Liver (tissue), 9 donors: Measurements from ENCODE around the gene PLD6. TPM values are rescaled to one million over a fixed set of nuclear protein-coding genes. Genes with fewer than 3 reads are reported as not detected.

ENCODE experiments used
- DNase-seq: peaks from one replicate; pipeline ENCODE4 v3.0.0-alpha.2; 2017; ENCODE audit warnings: low spot score
- H3K27ac ChIP-seq, 2 donors: one replicate each; pipeline ENCODE4 v1.7.0; 2013; ENCODE audit warnings: inconsistent platforms in 2 of 2, low read length in 2 of 2, control low read depth in 1 of 2, low read depth in 1 of 2, mild to moderate bottlenecking in 1 of 2
- H3K27me3 ChIP-seq, 4 donors: one replicate each; pipeline versions ENCODE4 v1.6.1 to v1.7.0; 2013; ENCODE audit warnings: low read length in 3 of 4, inconsistent platforms in 1 of 4, mild to moderate bottlenecking in 1 of 4, moderate library complexity in 1 of 4; ENCODE audit not compliant: control insufficient read depth in 4 of 4, insufficient read depth in 4 of 4
- H3K36me3 ChIP-seq, 4 donors: one replicate each; pipeline versions ENCODE4 v1.6.1 to v1.7.0; 2013; ENCODE audit warnings: low read length in 3 of 4, mild to moderate bottlenecking in 3 of 4, low read depth in 1 of 4, moderate library complexity in 1 of 4; ENCODE audit not compliant: control insufficient read depth in 4 of 4, insufficient read depth in 3 of 4
- H3K4me1 ChIP-seq, 4 donors: one replicate each; pipeline versions ENCODE4 v1.6.1 to v1.7.0; 2013; ENCODE audit warnings: low read length in 3 of 4, mild to moderate bottlenecking in 3 of 4, moderate library complexity in 1 of 4; ENCODE audit not compliant: control insufficient read depth in 4 of 4, insufficient read depth in 4 of 4
- H3K4me3 ChIP-seq, 3 donors: one replicate each; pipeline versions ENCODE4 v1.6.1 to v1.7.0; 2013; ENCODE audit warnings: low read length in 3 of 3, control low read depth in 1 of 3, low read depth in 1 of 3, mild to moderate bottlenecking in 1 of 3
- H3K9ac ChIP-seq, 2 donors: one replicate each; pipeline ENCODE4 v1.7.0; 2013; ENCODE audit warnings: low read length in 2 of 2, mild to moderate bottlenecking in 2 of 2, moderate library complexity in 2 of 2, control low read depth in 1 of 2, low read depth in 1 of 2
- H3K9me3 ChIP-seq, 4 donors: one replicate each; pipeline versions ENCODE4 v1.6.1 to v1.7.0; 2013; ENCODE audit warnings: low read length in 3 of 4; ENCODE audit not compliant: control insufficient read depth in 4 of 4
- EGR1 ChIP-seq, 2 donors: IDR thresholded peaks; 2 replicates each; pipeline ENCODE4 v1.6.1; 2016 to 2018; ENCODE audit warnings: antibody characterized with exemption in 2 of 2, low read depth in 2 of 2
- FOXA1 ChIP-seq: IDR thresholded peaks from 2 replicates; pipeline ENCODE4 v1.6.1; 2016; ENCODE audit warnings: antibody characterized with exemption
- GABPA ChIP-seq, 2 donors: IDR thresholded peaks in 1 of 2; conservative IDR thresholded peaks in 1 of 2; 2 replicates each; pipeline ENCODE4 v1.6.1; 2016; ENCODE audit warnings: antibody characterized with exemption in 2 of 2, mild to moderate bottlenecking in 1 of 2, moderate library complexity in 1 of 2
- HNF4A ChIP-seq, 2 donors: conservative IDR thresholded peaks; 2 replicates each; pipeline ENCODE4 v1.6.1; 2016; ENCODE audit warnings: antibody characterized with exemption in 2 of 2, mild to moderate bottlenecking in 2 of 2
- HNF4G ChIP-seq: IDR thresholded peaks from 2 replicates; pipeline ENCODE4 v1.6.1; 2016; ENCODE audit warnings: antibody characterized with exemption
- NR2F2 ChIP-seq: IDR thresholded peaks from 2 replicates; pipeline ENCODE4 v1.6.1; 2016; ENCODE audit warnings: antibody characterized with exemption
- RAD21 ChIP-seq, 2 donors: IDR thresholded peaks; 2 replicates each; pipeline ENCODE4 v1.6.1; 2016; ENCODE audit warnings: antibody characterized with exemption in 2 of 2, mild to moderate bottlenecking in 2 of 2
- RXRA ChIP-seq, 2 donors: IDR thresholded peaks; 2 replicates each; pipeline ENCODE4 v1.6.1; 2017 to 2018; ENCODE audit warnings: antibody characterized with exemption in 2 of 2, mild to moderate bottlenecking in 1 of 2
- TAF1 ChIP-seq: conservative IDR thresholded peaks from 2 replicates; pipeline ENCODE4 v1.6.1; 2016; ENCODE audit warnings: antibody characterized with exemption, mild to moderate bottlenecking
- YY1 ChIP-seq: IDR thresholded peaks from 2 replicates; pipeline ENCODE4 v1.6.1; 2016; ENCODE audit warnings: antibody characterized with exemption, mild to moderate bottlenecking
- WGBS: extraction: QIAGEN DNeasy Blood & Tissue Kit; methylation state at CpG from one replicate; pipeline ENCODE4 v1.1.7; 2013; 5-methylcytosine and 5-hydroxymethylcytosine counted together
- polyA plus RNA-seq, 2 donors: library from polyadenylated mRNA; stranded (reverse) in 1 of 2; unstranded in 1 of 2; fragments of 200-250 nt in 1 of 2; fragments of >200 nt in 1 of 2; fragmentation: Nextera tagmentation in 1 of 2; extraction: Ambion mirVana in 1 of 2; gene quantifications; one replicate each; pipeline versions ENCODE4 v1.2.1 to v1.2.3, GENCODE V29; 2013 to 2015
- total RNA-seq, 2 donors: library from RNA; depleted of rRNA; stranded (reverse); fragments of >200 nt; gene quantifications; one replicate each; pipeline ENCODE4 v1.2.3, GENCODE V29; 2014
- TF ChIP-seq, protein P1 (sequence below): fragments of 150-350 bp; IDR thresholded peaks from 2 replicates; pipeline ENCODE4 v1.5.1; 2017; ENCODE audit warnings: improper control_type of control experiment, low read depth, low read length; ENCODE audit not compliant: missing input control
- TF ChIP-seq, protein P2 (sequence below): IDR thresholded peaks from 2 replicates; pipeline ENCODE4 v1.6.1; 2016; ENCODE audit warnings: antibody characterized with exemption
- donor health status: healthy.
- donor health status: healthy.
- donor health status: healthy.
- donor health status: healthy.
- donor health status: healthy.

Gene PLD6
- total and polyA plus RNA-seq, 4 donors = 1.2 to 2.3 (median 1.5) TPM

DNA sequence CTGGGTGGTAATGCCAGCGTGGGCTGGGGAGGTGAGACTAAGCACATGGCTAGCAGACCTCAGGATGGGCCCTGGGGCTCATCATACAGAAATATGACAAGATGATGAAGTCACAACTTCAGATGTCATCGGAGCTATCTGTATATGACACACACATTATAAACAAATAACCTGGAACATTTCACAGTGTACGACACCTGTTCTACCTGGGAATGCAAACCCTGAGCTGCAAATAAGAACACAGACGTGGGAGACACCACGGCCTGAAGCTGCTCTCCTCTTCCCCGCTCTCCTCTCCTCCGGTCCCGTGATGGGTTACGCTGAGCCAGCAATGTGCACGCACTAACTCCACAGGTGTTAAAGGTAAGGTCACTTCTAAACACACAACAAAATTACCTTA, 4.9 kb downstream of the PLD6 start:
- TF ChIP-seq HNF4A (conservative IDR thresholded peaks at IDR 0.05) = no peak
- Histone ChIP-seq H3K9me3 (no peaks in the 10 kb centered on the region), H3K27me3 (no peaks in the 10 kb centered on the region), H3K4me3 (no peak overlapping the region), H3K27ac (no peak overlapping the region), H3K4me1 (peaks cover 9 to 28% (median 17%) of the 10 kb centered on the region in 4 donors), H3K9ac (no peak overlapping the region), H3K36me3 (peaks cover 1 to 7% (median 4%) of the 10 kb centered on the region in 4 donors)
- no peak for DNase-seq
- 84% methylated on average over 10 of the region's 10 CpGs for WGBS

DNA sequence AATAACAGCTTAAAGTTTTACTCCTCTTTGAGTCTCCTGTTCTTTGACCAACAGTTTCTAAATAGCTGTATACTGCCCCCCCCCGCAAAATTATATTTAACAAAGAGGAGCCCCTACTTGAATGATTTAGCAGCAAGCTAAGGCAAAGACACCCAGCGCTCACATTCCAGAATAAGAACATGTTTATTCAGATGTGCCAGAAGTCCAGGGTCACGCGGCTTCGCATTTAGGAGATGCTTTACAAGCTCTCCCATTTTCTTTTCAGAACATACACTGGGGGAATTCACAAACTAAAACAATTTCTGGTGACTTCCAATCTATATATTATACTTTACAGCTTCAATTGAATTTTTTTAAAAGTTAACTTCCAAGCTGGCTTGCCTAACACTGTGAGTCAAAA, 5.3 kb downstream of the PLD6 start:
- TF ChIP-seq HNF4A (conservative IDR thresholded peaks at IDR 0.05) = no peak
- peak; percentile 26 for TF ChIP-seq NR2F2
- DNase-seq = no peak
- Histone ChIP-seq H3K4me3 (no peak overlapping the region), H3K36me3 (peaks cover 1 to 7% (median 4%) of the 10 kb centered on the region in 4 donors), H3K4me1 (peaks cover 9 to 24% (median 14%) of the 10 kb centered on the region in 4 donors), H3K27me3 (no peaks in the 10 kb centered on the region), H3K9ac (no peak overlapping the region), H3K9me3 (no peaks in the 10 kb centered on the region), H3K27ac (no peak overlapping the region)
- 86% methylated on average over 5 of the region's 5 CpGs for WGBS

DNA sequence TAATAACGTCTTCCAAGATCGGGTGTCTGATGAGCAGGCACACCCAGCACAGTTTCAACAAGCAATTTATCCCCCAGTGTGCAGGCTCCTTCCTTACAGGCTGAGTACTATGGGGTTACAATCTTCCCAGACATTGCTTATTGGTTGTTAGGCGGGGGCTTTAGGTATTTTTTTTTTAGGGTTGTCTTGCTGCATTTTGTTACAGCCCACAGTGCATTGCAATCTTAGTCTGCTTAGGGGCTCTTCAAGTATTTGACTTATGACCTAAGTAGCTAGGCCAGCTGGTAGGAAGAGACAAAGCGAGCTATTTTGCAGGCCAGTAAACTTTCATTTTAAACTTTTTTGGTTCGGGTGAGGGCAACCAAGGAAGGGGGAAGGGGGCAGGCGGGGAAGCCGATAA, 5.8 kb downstream of the PLD6 start:
- no peak for DNase-seq
- Histone ChIP-seq H3K4me1 (peaks cover 6 to 22% (median 13%) of the 10 kb centered on the region in 4 donors), H3K4me3 (no peak overlapping the region), H3K9me3 (no peaks in the 10 kb centered on the region), H3K36me3 (peaks cover 1 to 7% (median 4%) of the 10 kb centered on the region in 4 donors), H3K27me3 (no peaks in the 10 kb centered on the region), H3K9ac (no peak overlapping the region), H3K27ac (no peak overlapping the region)
- TF ChIP-seq TAF1 = no peak
- TF ChIP-seq RXRA (IDR thresholded peaks at IDR 0.05) = no peak
- TF ChIP-seq EGR1 (IDR thresholded peaks at IDR 0.05; ENCODE audit: low read depth in 2 of 2) = no peak
- TF ChIP-seq, protein P1, sequence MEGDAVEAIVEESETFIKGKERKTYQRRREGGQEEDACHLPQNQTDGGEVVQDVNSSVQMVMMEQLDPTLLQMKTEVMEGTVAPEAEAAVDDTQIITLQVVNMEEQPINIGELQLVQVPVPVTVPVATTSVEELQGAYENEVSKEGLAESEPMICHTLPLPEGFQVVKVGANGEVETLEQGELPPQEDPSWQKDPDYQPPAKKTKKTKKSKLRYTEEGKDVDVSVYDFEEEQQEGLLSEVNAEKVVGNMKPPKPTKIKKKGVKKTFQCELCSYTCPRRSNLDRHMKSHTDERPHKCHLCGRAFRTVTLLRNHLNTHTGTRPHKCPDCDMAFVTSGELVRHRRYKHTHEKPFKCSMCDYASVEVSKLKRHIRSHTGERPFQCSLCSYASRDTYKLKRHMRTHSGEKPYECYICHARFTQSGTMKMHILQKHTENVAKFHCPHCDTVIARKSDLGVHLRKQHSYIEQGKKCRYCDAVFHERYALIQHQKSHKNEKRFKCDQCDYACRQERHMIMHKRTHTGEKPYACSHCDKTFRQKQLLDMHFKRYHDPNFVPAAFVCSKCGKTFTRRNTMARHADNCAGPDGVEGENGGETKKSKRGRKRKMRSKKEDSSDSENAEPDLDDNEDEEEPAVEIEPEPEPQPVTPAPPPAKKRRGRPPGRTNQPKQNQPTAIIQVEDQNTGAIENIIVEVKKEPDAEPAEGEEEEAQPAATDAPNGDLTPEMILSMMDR = no peak
- TF ChIP-seq YY1 = no peak
- no peak for TF ChIP-seq HNF4G
- no peak for TF ChIP-seq FOXA1
- TF ChIP-seq RAD21 (IDR thresholded peaks at IDR 0.05) = no peak
- TF ChIP-seq NR2F2 = no peak
- WGBS = 83% methylated on average over 7 of the region's 7 CpGs

DNA sequence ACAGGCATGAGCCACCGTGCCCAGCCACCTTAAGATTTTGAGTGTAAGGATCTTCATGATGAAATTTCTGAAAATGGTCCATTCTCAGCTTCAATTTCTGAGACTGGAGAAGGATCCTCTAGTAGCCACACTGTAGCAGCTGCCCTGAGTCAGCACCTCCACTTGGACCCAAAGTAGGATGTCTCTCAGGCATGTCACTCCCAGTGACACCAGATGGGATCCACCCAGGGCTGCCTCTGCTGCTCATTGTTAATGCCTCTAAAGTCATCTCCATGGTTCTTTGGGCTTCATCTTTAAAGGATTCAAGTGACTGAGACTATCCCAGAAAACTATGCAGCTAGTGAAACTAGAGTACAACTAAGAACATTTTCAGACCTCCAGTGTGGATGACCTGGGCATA, 7.9 kb downstream of the PLD6 start:
- H3K36me3 ChIP-seq = peaks cover 1 to 7% (median 4%) of the 10 kb centered on the region in 4 donors
- no peak overlapping the region for H3K9ac ChIP-seq
- no peak for DNase-seq
- no peaks in the 10 kb centered on the region for H3K27me3 ChIP-seq
- no peak overlapping the region for H3K4me3 ChIP-seq
- no peak for TF ChIP-seq HNF4G
- TF ChIP-seq GABPA (IDR thresholded peaks at IDR 0.05 in 1 of 2, conservative IDR thresholded peaks at IDR 0.05 in 1 of 2) = no peak
- TF ChIP-seq, protein P2, sequence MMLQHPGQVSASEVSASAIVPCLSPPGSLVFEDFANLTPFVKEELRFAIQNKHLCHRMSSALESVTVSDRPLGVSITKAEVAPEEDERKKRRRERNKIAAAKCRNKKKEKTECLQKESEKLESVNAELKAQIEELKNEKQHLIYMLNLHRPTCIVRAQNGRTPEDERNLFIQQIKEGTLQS = no peak
- TF ChIP-seq YY1 = no peak
- TF ChIP-seq RXRA (IDR thresholded peaks at IDR 0.05) = no peak
- TF ChIP-seq TAF1 = no peak
- no peaks in the 10 kb centered on the region for H3K9me3 ChIP-seq
- H3K27ac ChIP-seq = no peak overlapping the region
- peaks cover 0 to 3% (median 1%) of the 10 kb centered on the region in 4 donors for H3K4me1 ChIP-seq
- WGBS = 98% methylated on average over 1 of the region's 1 CpG
